Measurements from ENCODE around the gene KLHDC7A.

GRCh38 chr1:18513995-18514394, 33.3 kb downstream of the KLHDC7A start:
- TF ChIP-seq CTCF (conservative IDR thresholded peaks at IDR 0.05 in 1 of 2, IDR thresholded peaks at IDR 0.05 in 1 of 2; ENCODE audit: extremely low read depth in 1 of 2, insufficient read depth in 1 of 2, low read depth in 1 of 2, low read length in 2 of 2): no peak
- no peak for TF ChIP-seq EZH2 (IDR thresholded peaks at IDR 0.05; ENCODE audit: borderline replicate concordance, low read length)
